Measurements from ENCODE around the gene NUAK2. TPM values are rescaled to one million over a fixed set of nuclear protein-coding genes. Genes with fewer than 3 reads are reported as not detected.
"Not testable (repeated sequence)": the region's sequence is repeated elsewhere in the genome, so short reads cannot be mapped to it uniquely, and the experiment has no call there.

NUAK2 gene
- total and polyA plus RNA-seq, 4 donors: 4.2 to 14.1 (median 9.2) TPM

- Histone ChIP-seq H3K36me3 (ENCODE audit: control insufficient read depth in 4 of 4, insufficient read depth in 4 of 4, low read length in 4 of 4) (peaks cover 0 to 23% (median 3%) of the 10 kb centered on the region in 4 donors), H3K9ac (ENCODE audit: insufficient read depth in 1 of 2, low read length in 2 of 2) (no peak overlapping the region), H3K9me3 (ENCODE audit: control insufficient read depth in 4 of 4, insufficient read depth in 3 of 4, low read length in 3 of 4) (no peaks in the 10 kb centered on the region), H3K27me3 (ENCODE audit: control insufficient read depth in 3 of 3, insufficient read depth in 3 of 3, low read length in 2 of 3) (no peaks in the 10 kb centered on the region), H3K4me3 (no peak overlapping the region), H3K27ac (ENCODE audit: low read depth in 1 of 2, low read length in 1 of 2) (no peak overlapping the region), H3K4me1 (ENCODE audit: control insufficient read depth in 5 of 5, insufficient read depth in 5 of 5, low read length in 5 of 5) (peaks cover 0 to 16% (median 6%) of the 10 kb centered on the region in 5 donors)
- WGBS, 2 donors: 79 to 88% methylated on average over 9 of the region's 9 CpGs
- TF ChIP-seq CTCF (IDR thresholded peaks at IDR 0.05; ENCODE audit: control extremely low read depth, extremely low read depth): no peak
- ATAC-seq (ENCODE audit: insufficient read depth, low FRiP score) (no peak), DNase-seq (no peak)
These were observed 21.4 kb downstream of the NUAK2 start for GRCh38 chr1:205300149-205300548.

- peaks cover 0 to 18% (median 15%) of the 10 kb centered on the region in 5 donors for H3K4me1 ChIP-seq (ENCODE audit: control insufficient read depth in 5 of 5, insufficient read depth in 5 of 5, low read length in 5 of 5)
These were observed 23.2 kb downstream of the NUAK2 start for GRCh38 chr1:205298191-205298994.

GRCh38 chr1:205297546-205298177 is 23.9 kb downstream of the NUAK2 start:
- 89 to 92% methylated on average over 5 of the region's 5 CpGs for WGBS, 2 donors
- H3K27me3 ChIP-seq (ENCODE audit: control insufficient read depth in 3 of 3, insufficient read depth in 3 of 3, low read length in 2 of 3); H3K9me3 ChIP-seq (ENCODE audit: control insufficient read depth in 4 of 4, insufficient read depth in 3 of 4, low read length in 3 of 4); H3K4me3 ChIP-seq; H3K9ac ChIP-seq (ENCODE audit: insufficient read depth in 1 of 2, low read length in 2 of 2); ATAC-seq (ENCODE audit: insufficient read depth, low FRiP score); DNase-seq; H3K27ac ChIP-seq (ENCODE audit: low read depth in 1 of 2, low read length in 1 of 2); H3K36me3 ChIP-seq (ENCODE audit: control insufficient read depth in 4 of 4, insufficient read depth in 4 of 4, low read length in 4 of 4): not testable (repeated sequence)
- H3K4me1 ChIP-seq (ENCODE audit: control insufficient read depth in 5 of 5, insufficient read depth in 5 of 5, low read length in 5 of 5): peaks cover 0 to 18% (median 16%) of the 10 kb centered on the region in 5 donors

More at GRCh38 chr1:205298191-205298994, 23.2 kb downstream of the NUAK2 start:
- 76 to 81% methylated on average over 9 of the region's 9 CpGs for WGBS, 2 donors
- no peak overlapping the region for H3K9ac ChIP-seq (ENCODE audit: insufficient read depth in 1 of 2, low read length in 2 of 2)
- no peak for TF ChIP-seq CTCF (IDR thresholded peaks at IDR 0.05; ENCODE audit: control extremely low read depth, extremely low read depth)
- peaks cover 0 to 6% (median 3%) of the 10 kb centered on the region in 4 donors for H3K36me3 ChIP-seq (ENCODE audit: control insufficient read depth in 4 of 4, insufficient read depth in 4 of 4, low read length in 4 of 4)
- ATAC-seq (ENCODE audit: insufficient read depth, low FRiP score) (no peak), DNase-seq (peak in 2 of 3 donors; percentile 31 to 42)
- no peaks in the 10 kb centered on the region for H3K27me3 ChIP-seq (ENCODE audit: control insufficient read depth in 3 of 3, insufficient read depth in 3 of 3, low read length in 2 of 3)
- H3K9me3 ChIP-seq (ENCODE audit: control insufficient read depth in 4 of 4, insufficient read depth in 3 of 4, low read length in 3 of 4): no peaks in the 10 kb centered on the region
- H3K4me3 ChIP-seq: no peak overlapping the region
- peak overlapping the region in 1 of 2 donors; percentile 12 for H3K27ac ChIP-seq (ENCODE audit: low read depth in 1 of 2, low read length in 1 of 2)

- Histone ChIP-seq H3K4me1 (ENCODE audit: control insufficient read depth in 5 of 5, insufficient read depth in 5 of 5, low read length in 5 of 5) (peaks cover 0 to 12% (median 3%) of the 10 kb centered on the region in 5 donors), H3K9me3 (ENCODE audit: control insufficient read depth in 4 of 4, insufficient read depth in 3 of 4, low read length in 3 of 4) (no peaks in the 10 kb centered on the region), H3K4me3 (no peak overlapping the region), H3K27ac (ENCODE audit: low read depth in 1 of 2, low read length in 1 of 2) (no peak overlapping the region), H3K27me3 (ENCODE audit: control insufficient read depth in 3 of 3, insufficient read depth in 3 of 3, low read length in 2 of 3) (no peaks in the 10 kb centered on the region), H3K36me3 (ENCODE audit: control insufficient read depth in 4 of 4, insufficient read depth in 4 of 4, low read length in 4 of 4) (no peaks in the 10 kb centered on the region), H3K9ac (ENCODE audit: insufficient read depth in 1 of 2, low read length in 2 of 2) (no peak overlapping the region)
- TF ChIP-seq CTCF (IDR thresholded peaks at IDR 0.05; ENCODE audit: control extremely low read depth, extremely low read depth): no peak
- no peak for DNase-seq
- 73 to 81% methylated on average over 2 of the region's 2 CpGs for WGBS, 2 donors
- no peak for ATAC-seq (ENCODE audit: insufficient read depth, low FRiP score)
These were observed 25.4 kb downstream of the NUAK2 start for GRCh38 chr1:205296154-205296553.
